HG03066 (cell line): ENCODE data around the gene OXTR.
A peak's percentile ranks its signal among the peaks of the same experiment; 100 is the strongest.

Experiments used
- ATAC-seq: cut with Tn5 transposase; IDR thresholded peaks from one replicate; pipeline ENCODE4 v1.9.1; 2021; ENCODE audit warnings: low read depth; ENCODE audit not compliant: unreplicated experiment

Gene OXTR

GRCh38 chr3:8767667-8768363 is 1.6 kb downstream of the OXTR start:
- peak; percentile 53 for ATAC-seq

- no peak for ATAC-seq
Measured at GRCh38 chr3:8767256-8767666, 2.2 kb downstream of the OXTR start.

- no peak for ATAC-seq
Measured at GRCh38 chr3:8766148-8766547, 3.3 kb downstream of the OXTR start.

- ATAC-seq, result no peak
Measured at GRCh38 chr3:8765528-8765927, 3.9 kb downstream of the OXTR start.

GRCh38 chr3:8764528-8764927 is 4.9 kb downstream of the OXTR start:
- ATAC-seq, result no peak

- ATAC-seq, result no peak
Measured at GRCh38 chr3:8762607-8763377, 6.6 kb downstream of the OXTR start.

- ATAC-seq, result no peak
Measured at GRCh38 chr3:8761866-8762265, 7.5 kb downstream of the OXTR start.

GRCh38 chr3:8760506-8760905 is 8.9 kb downstream of the OXTR start:
- ATAC-seq, result no peak

- ATAC-seq, result no peak
Measured at GRCh38 chr3:8760091-8760490, 9.3 kb downstream of the OXTR start.

- ATAC-seq, result no peak
Measured at GRCh38 chr3:8759038-8759707, 10.2 kb downstream of the OXTR start.

- ATAC-seq, result no peak
Measured at GRCh38 chr3:8757551-8758518, 11.6 kb downstream of the OXTR start.

GRCh38 chr3:8756671-8757070 is 12.7 kb downstream of the OXTR start:
- no peak for ATAC-seq

GRCh38 chr3:8755564-8756237 is 13.7 kb downstream of the OXTR start:
- no peak for ATAC-seq

GRCh38 chr3:8755097-8755496 is 14.3 kb downstream of the OXTR start:
- no peak for ATAC-seq

- no peak for ATAC-seq
Measured at GRCh38 chr3:8752832-8753231, 16.6 kb downstream of the OXTR start.

- ATAC-seq, result no peak
Measured at GRCh38 chr3:8749316-8749715, 20.1 kb downstream of the OXTR start.

- ATAC-seq, result no peak
Measured at GRCh38 chr3:8746780-8747345, 22.6 kb downstream of the OXTR start.

GRCh38 chr3:8745619-8746370 is 23.6 kb downstream of the OXTR start:
- no peak for ATAC-seq

GRCh38 chr3:8743911-8744310 is 25.5 kb downstream of the OXTR start:
- ATAC-seq, result no peak
